Astrocyte (in vitro differentiated cells and primary cell): ENCODE results near the gene PARD3B.

Experiments
- CTCF ChIP-seq: IDR thresholded peaks from 2 replicates; pipeline ENCODE4 v1.5.1; 2011; ENCODE audit warnings: low read depth, mild to moderate bottlenecking, inconsistent platforms, low read length, moderate library complexity; ENCODE audit not compliant: insufficient read depth
- EZH2 ChIP-seq: IDR thresholded peaks from 2 replicates; pipeline ENCODE4 v1.6.1; 2012; ENCODE audit warnings: mild to moderate bottlenecking, low read length, inconsistent platforms; ENCODE audit not compliant: insufficient read depth

- TF ChIP-seq CTCF (no peak), EZH2 (no peak)
Measured at GRCh38 chr2:204824751-204825453, 279.6 kb downstream of the PARD3B start.
